BLaER1 treated with 17β-estradiol and CSF1 and Interleukin-3, amounts not matched to agents 10 nM and 100 nM (cell line): ENCODE data around the gene ZBED5.

Experiments used
- H3K27ac ChIP-seq, 11 experiments: shearing (Covaris generic); formaldehyde crosslinking; 2 replicates each; pipeline ENCODE4 v1.8.1; 2022
- H3K27me3 ChIP-seq, 11 experiments: shearing (Covaris generic); formaldehyde crosslinking; 2 replicates each; pipeline ENCODE4 v1.8.1; 2022
- H3K36me3 ChIP-seq, 11 experiments: shearing (Covaris generic); formaldehyde crosslinking; 2 replicates each; pipeline ENCODE4 v1.8.1; 2022
- H3K4me1 ChIP-seq, 10 experiments: shearing (Covaris generic); formaldehyde crosslinking; 2 replicates each; pipeline ENCODE4 v1.8.1; 2022
- H3K4me2 ChIP-seq, 11 experiments: shearing (Covaris generic); formaldehyde crosslinking; 2 replicates each; pipeline ENCODE4 v1.8.1; 2022
- H3K4me3 ChIP-seq, 10 experiments: shearing (Covaris generic); formaldehyde crosslinking; 2 replicates each; pipeline ENCODE4 v1.8.1; 2022
- H3K9ac ChIP-seq, 11 experiments: shearing (Covaris generic); formaldehyde crosslinking; 2 replicates each; pipeline ENCODE4 v1.8.1; 2022
- H3K9me3 ChIP-seq, 11 experiments: shearing (Covaris generic); formaldehyde crosslinking; replicated peaks in 1 of 11; 2 replicates each; pipeline ENCODE4 v1.8.1; 2022
- H4K20me1 ChIP-seq, 11 experiments: shearing (Covaris generic); formaldehyde crosslinking; 2 replicates each; pipeline ENCODE4 v1.8.1; 2022
- Cebpa-rat ChIP-seq, 11 experiments: shearing (Covaris generic); IDR thresholded peaks; 2 replicates each; pipeline ENCODE4 v1.8.1; 2022

The ZBED5 gene

GRCh38 chr11:10868352-10868751 lies 10.5 kb upstream of the ZBED5 start:
- TF ChIP-seq Cebpa-rat (IDR thresholded peaks at IDR 0.05): no peak
- peaks cover 15 to 39% (median 33%) of the 10 kb centered on the region in 11 experiments for H3K9me3 ChIP-seq

GRCh38 chr11:10866893-10867331 lies 9.1 kb upstream of the ZBED5 start:
- peaks cover 0 to 55% (median 8%) of the 10 kb centered on the region in 10 experiments; a peak in 11 of 20 replicates for H3K4me1 ChIP-seq
- H4K20me1 ChIP-seq: no peaks in the 10 kb centered on the region
- 0 out of 22 replicates have a peak overlapping the region, but pooled peaks of 1 of the 11 experiments have one; percentile 8 for H3K27ac ChIP-seq
- H3K4me2 ChIP-seq: peak overlapping the region in 3 of 11 experiments; percentile 16 to 66 (median 47); a peak in 6 of 22 replicates
- H3K9ac ChIP-seq: 0 out of 22 replicates have a peak overlapping the region, but pooled peaks of 1 of the 11 experiments have one; percentile 9
- TF ChIP-seq Cebpa-rat (IDR thresholded peaks at IDR 0.05): no peak
- no peaks in the 10 kb centered on the region for H3K27me3 ChIP-seq
- H3K4me3 ChIP-seq: no peak overlapping the region
- peaks cover 0 to 14% (median 4%) of the 10 kb centered on the region in 11 experiments; a peak in 9 of 22 replicates for H3K36me3 ChIP-seq
- H3K9me3 ChIP-seq: peaks cover 1 to 24% (median 19%) of the 10 kb centered on the region in 11 experiments

More at GRCh38 chr11:10868352-10868751, 10.5 kb upstream of the ZBED5 start:
- no peaks in the 10 kb centered on the region for H3K27me3 ChIP-seq
- peaks cover 0 to 46% (median 0%) of the 10 kb centered on the region in 10 experiments; a peak in 6 of 20 replicates for H3K4me1 ChIP-seq
- no peak overlapping the region for H3K4me2 ChIP-seq
- H3K27ac ChIP-seq: no peak overlapping the region
- H3K36me3 ChIP-seq: peaks cover 0 to 19% (median 11%) of the 10 kb centered on the region in 11 experiments; a peak in 13 of 22 replicates
- no peak overlapping the region for H3K9ac ChIP-seq
- no peak overlapping the region for H3K4me3 ChIP-seq
- H4K20me1 ChIP-seq: no peaks in the 10 kb centered on the region

GRCh38 chr11:10865837-10866270 lies 8.0 kb upstream of the ZBED5 start:
- Histone ChIP-seq H4K20me1 (no peaks in the 10 kb centered on the region), H3K27ac (no peak overlapping the region), H3K4me1 (peaks cover 0 to 48% (median 8%) of the 10 kb centered on the region in 10 experiments; a peak in 11 of 20 replicates), H3K27me3 (no peaks in the 10 kb centered on the region), H3K36me3 (peaks cover 0 to 14% (median 0%) of the 10 kb centered on the region in 11 experiments; a peak in 4 of 22 replicates), H3K9ac (no peak overlapping the region), H3K9me3 (peaks cover 0 to 14% (median 9%) of the 10 kb centered on the region in 11 experiments; a peak in 11 of 22 replicates), H3K4me2 (no peak overlapping the region), H3K4me3 (no peak overlapping the region)
- no peak for TF ChIP-seq Cebpa-rat (IDR thresholded peaks at IDR 0.05)

GRCh38 chr11:10864688-10865087 lies 6.8 kb upstream of the ZBED5 start:
- Histone ChIP-seq H3K4me2 (no peak overlapping the region), H3K4me3 (no peak overlapping the region), H3K27me3 (no peaks in the 10 kb centered on the region), H3K4me1 (peaks cover 6 to 51% (median 16%) of the 10 kb centered on the region in 10 experiments; a peak in 19 of 20 replicates), H3K9me3 (peaks cover 0 to 13% (median 9%) of the 10 kb centered on the region in 11 experiments; a peak in 11 of 22 replicates), H3K27ac (no peak overlapping the region), H3K36me3 (peaks cover 0 to 14% (median 0%) of the 10 kb centered on the region in 11 experiments; a peak in 4 of 22 replicates), H4K20me1 (no peaks in the 10 kb centered on the region), H3K9ac (no peak overlapping the region)
- no peak for TF ChIP-seq Cebpa-rat (IDR thresholded peaks at IDR 0.05)

GRCh38 chr11:10862446-10862845 lies 4.6 kb upstream of the ZBED5 start:
- Histone ChIP-seq H3K4me3 (no peak overlapping the region), H3K27me3 (no peaks in the 10 kb centered on the region), H4K20me1 (no peaks in the 10 kb centered on the region), H3K4me2 (peak overlapping the region in 5 of 11 experiments; percentile 5 to 28 (median 13); a peak in 5 of 22 replicates), H3K4me1 (peaks cover 6 to 53% (median 21%) of the 10 kb centered on the region in 10 experiments), H3K9me3 (peaks cover 0 to 13% (median 9%) of the 10 kb centered on the region in 11 experiments; a peak in 11 of 22 replicates), H3K36me3 (no peaks in the 10 kb centered on the region; a peak in 1 of 22 replicates), H3K27ac (no peak overlapping the region), H3K9ac (no peak overlapping the region)
- no peak for TF ChIP-seq Cebpa-rat (IDR thresholded peaks at IDR 0.05)

- no peak overlapping the region; a peak in 1 of 22 replicates for H3K4me2 ChIP-seq
- TF ChIP-seq Cebpa-rat (IDR thresholded peaks at IDR 0.05): no peak
Measured at GRCh38 chr11:10861799-10862198, 3.9 kb upstream of the ZBED5 start.

GRCh38 chr11:10861047-10861446 lies 3.2 kb upstream of the ZBED5 start:
- H3K4me1 ChIP-seq: peaks cover 10 to 44% (median 26%) of the 10 kb centered on the region in 10 experiments
- no peak for TF ChIP-seq Cebpa-rat (IDR thresholded peaks at IDR 0.05)
- no peak overlapping the region for H3K4me3 ChIP-seq
- no peak overlapping the region for H3K9ac ChIP-seq
- peaks cover 0 to 2% (median 0%) of the 10 kb centered on the region in 11 experiments; a peak in 1 of 22 replicates for H3K36me3 ChIP-seq
- no peak overlapping the region for H3K27ac ChIP-seq
- no peak overlapping the region for H3K4me2 ChIP-seq
- H3K27me3 ChIP-seq: no peaks in the 10 kb centered on the region
- peaks cover 0 to 8% (median 5%) of the 10 kb centered on the region in 11 experiments; a peak in 10 of 22 replicates for H3K9me3 ChIP-seq
- no peaks in the 10 kb centered on the region for H4K20me1 ChIP-seq

More at GRCh38 chr11:10861799-10862198, 3.9 kb upstream of the ZBED5 start:
- Histone ChIP-seq H3K27me3 (no peaks in the 10 kb centered on the region), H3K36me3 (no peaks in the 10 kb centered on the region; a peak in 1 of 22 replicates), H3K9me3 (peaks cover 0 to 13% (median 9%) of the 10 kb centered on the region in 11 experiments; a peak in 11 of 22 replicates), H3K27ac (no peak overlapping the region), H3K9ac (no peak overlapping the region), H3K4me3 (no peak overlapping the region), H3K4me1 (peaks cover 6 to 46% (median 21%) of the 10 kb centered on the region in 10 experiments), H4K20me1 (no peaks in the 10 kb centered on the region)

GRCh38 chr11:10858439-10859325 lies 829 bp upstream of the ZBED5 start:
- Histone ChIP-seq H4K20me1 (no peaks in the 10 kb centered on the region), H3K27me3 (no peaks in the 10 kb centered on the region), H3K4me3 (peak overlapping the region; percentile 74 to 96 (median 85)), H3K27ac (peak overlapping the region; percentile 86 to 96 (median 93)), H3K4me2 (peak overlapping the region; percentile 75 to 95 (median 84)), H3K4me1 (peaks cover 16 to 47% (median 32%) of the 10 kb centered on the region in 10 experiments), H3K9ac (peak overlapping the region; percentile 85 to 95 (median 90)), H3K9me3 (peaks cover 0 to 8% (median 0%) of the 10 kb centered on the region in 11 experiments; a peak in 1 of 22 replicates), H3K36me3 (peaks cover 18 to 25% (median 19%) of the 10 kb centered on the region in 11 experiments)
- no peak for TF ChIP-seq Cebpa-rat (IDR thresholded peaks at IDR 0.05)

- H3K9ac ChIP-seq: peak overlapping the region; percentile 85 to 95 (median 90)
- no peaks in the 10 kb centered on the region for H3K27me3 ChIP-seq
- peaks cover 16 to 40% (median 28%) of the 10 kb centered on the region in 10 experiments for H3K4me1 ChIP-seq
- H3K36me3 ChIP-seq: peaks cover 31 to 38% (median 32%) of the 10 kb centered on the region in 11 experiments
- TF ChIP-seq Cebpa-rat (IDR thresholded peaks at IDR 0.05): no peak
- peak overlapping the region; percentile 81 to 94 (median 86) for H3K4me2 ChIP-seq
- peak overlapping the region; percentile 74 to 96 (median 85) for H3K4me3 ChIP-seq
- peak overlapping the region; percentile 86 to 96 (median 93) for H3K27ac ChIP-seq
- peaks cover 0 to 10% (median 0%) of the 10 kb centered on the region in 11 experiments; a peak in 2 of 22 replicates for H3K9me3 ChIP-seq
- H4K20me1 ChIP-seq: no peaks in the 10 kb centered on the region
Measured at GRCh38 chr11:10857459-10857708, 469 bp downstream of the ZBED5 start.
